Small intestine (tissue), 7 donors: ENCODE results near the gene ULK1. TPM values are rescaled to one million over a fixed set of nuclear protein-coding genes. Genes with fewer than 3 reads are reported as not detected.

ENCODE experiments used
- DNase-seq, 2 donors: peaks; one replicate each; pipeline versions ENCODE4 v3.0.0 to v3.0.0-alpha.2; 2013
- FAIRE-seq: peaks from 2 replicates; lab custom pipeline; 2012; peaks lifted over from hg19 to GRCh38; lab: Jason Lieb, UNC
- H3K27ac ChIP-seq, 3 donors: one replicate each; pipeline ENCODE4 v1.5.1; 2013; ENCODE audit warnings: low read length in 2 of 3, mild to moderate bottlenecking in 2 of 3, control low read depth in 1 of 3, inconsistent platforms in 1 of 3, low read depth in 1 of 3, moderate library complexity in 1 of 3
- H3K27me3 ChIP-seq, 3 donors: one replicate each; pipeline ENCODE4 v1.6.1; 2013; ENCODE audit warnings: low read length in 3 of 3, inconsistent platforms in 1 of 3; ENCODE audit not compliant: control insufficient read depth in 3 of 3, insufficient read depth in 3 of 3
- H3K36me3 ChIP-seq, 3 donors: one replicate each; pipeline ENCODE4 v1.6.1; 2013; ENCODE audit warnings: low read length in 3 of 3, inconsistent platforms in 1 of 3, low read depth in 1 of 3, mild to moderate bottlenecking in 1 of 3, moderate library complexity in 1 of 3; ENCODE audit not compliant: control insufficient read depth in 3 of 3, insufficient read depth in 2 of 3
- H3K4me1 ChIP-seq, 3 donors: one replicate each; pipeline ENCODE4 v1.6.1; 2013; ENCODE audit warnings: low read length in 2 of 3, inconsistent platforms in 1 of 3, low read depth in 1 of 3, mild to moderate bottlenecking in 1 of 3, moderate library complexity in 1 of 3; ENCODE audit not compliant: control insufficient read depth in 3 of 3, insufficient read depth in 2 of 3
- H3K4me3 ChIP-seq, 3 donors: one replicate each; pipeline ENCODE4 v1.5.1; 2013; ENCODE audit warnings: low read length in 3 of 3, control low read depth in 1 of 3, inconsistent platforms in 1 of 3, low read depth in 1 of 3, mild to moderate bottlenecking in 1 of 3, moderate library complexity in 1 of 3
- H3K9me3 ChIP-seq, 2 donors: one replicate each; pipeline ENCODE4 v1.6.1; 2013; ENCODE audit warnings: low read depth in 1 of 2, low read length in 1 of 2; ENCODE audit not compliant: control insufficient read depth in 2 of 2, insufficient read depth in 1 of 2
- WGBS, 3 donors: extraction: QIAGEN DNeasy Blood & Tissue Kit; methylation state at CpG; one replicate each; pipeline ENCODE4 v1.1.7; 2013; 5-methylcytosine and 5-hydroxymethylcytosine counted together
- polyA plus RNA-seq, 4 donors: library from polyadenylated mRNA; stranded (reverse) in 3 of 4; unstranded in 1 of 4; fragments of 200-250 nt in 3 of 4; fragments of 120-200 nt in 1 of 4; gene quantifications; one replicate each; pipeline versions ENCODE4 v1.2.1 to v1.2.3, GENCODE V29; 2013
- donor health status: healthy with polysubstance abuse.
- donor health status: control.
- donor health status: control.
- donor health status: Bipolar disorder and iron deficiency.
- donor health status: healthy.

Gene ULK1
- polyA plus RNA-seq, 4 donors = 11.3 to 30.0 (median 12.5) TPM

DNA sequence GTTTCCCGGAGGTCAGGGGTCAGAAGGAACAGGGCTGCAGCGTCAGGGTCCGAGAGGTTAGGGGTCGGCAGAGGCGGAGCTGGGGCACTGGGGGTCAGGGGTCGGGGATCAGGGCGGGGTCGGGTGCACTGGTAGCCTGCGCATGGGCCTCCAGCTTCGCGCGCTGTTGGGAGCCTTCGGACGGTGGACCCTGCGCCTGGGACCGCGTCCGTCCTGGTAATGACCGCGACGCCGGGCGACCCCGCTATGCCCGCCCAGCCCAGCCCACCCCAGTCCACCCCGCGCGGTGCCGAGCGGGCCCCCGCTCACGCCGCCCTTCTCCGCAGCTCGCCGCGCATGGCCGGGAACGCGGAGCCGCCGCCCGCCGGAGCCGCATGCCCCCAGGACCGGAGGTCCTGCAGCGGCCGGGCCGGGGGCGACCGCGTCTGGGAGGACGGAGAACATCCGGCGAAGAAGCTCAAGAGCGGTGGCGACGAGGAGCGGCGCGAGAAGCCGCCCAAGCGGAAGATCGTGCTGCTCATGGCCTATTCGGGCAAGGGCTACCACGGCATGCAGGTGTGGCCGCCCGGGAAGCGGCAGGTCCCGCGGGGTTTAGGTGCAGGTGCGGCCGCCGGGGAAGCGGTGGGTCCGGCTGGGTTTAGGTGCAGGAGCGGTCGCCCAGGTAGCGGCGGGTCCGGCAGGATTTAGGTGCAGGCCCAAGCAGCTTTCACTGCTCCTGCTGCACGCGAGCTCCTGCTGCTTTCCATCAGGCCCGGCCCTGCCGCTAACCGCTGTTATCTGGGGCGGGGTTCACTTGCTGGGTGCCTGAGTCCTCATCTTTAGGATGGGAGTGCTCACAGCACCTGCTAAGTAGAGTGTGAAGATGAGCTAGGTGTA is 35.4 kb downstream of the ULK1 start:
- H3K4me1 ChIP-seq = peaks cover 0 to 8% (median 2%) of the 10 kb centered on the region in 3 donors
- WGBS, 3 donors = 1 to 2% (median 1%) methylated on average over 50 to 87 of the region's 87 CpGs
- no peaks in the 10 kb centered on the region for H3K27me3 ChIP-seq
- FAIRE-seq (no peak), DNase-seq (peak; percentile 42 to 71)
- H3K9me3 ChIP-seq = peaks cover 0 to 4% of the 10 kb centered on the region in 2 donors
- peaks cover 4 to 39% (median 10%) of the 10 kb centered on the region in 3 donors for H3K36me3 ChIP-seq
- H3K27ac ChIP-seq = peak overlapping the region in 2 of 3 donors; percentile 21 to 62
- peak overlapping the region; percentile 88 to 93 (median 91) for H3K4me3 ChIP-seq

DNA sequence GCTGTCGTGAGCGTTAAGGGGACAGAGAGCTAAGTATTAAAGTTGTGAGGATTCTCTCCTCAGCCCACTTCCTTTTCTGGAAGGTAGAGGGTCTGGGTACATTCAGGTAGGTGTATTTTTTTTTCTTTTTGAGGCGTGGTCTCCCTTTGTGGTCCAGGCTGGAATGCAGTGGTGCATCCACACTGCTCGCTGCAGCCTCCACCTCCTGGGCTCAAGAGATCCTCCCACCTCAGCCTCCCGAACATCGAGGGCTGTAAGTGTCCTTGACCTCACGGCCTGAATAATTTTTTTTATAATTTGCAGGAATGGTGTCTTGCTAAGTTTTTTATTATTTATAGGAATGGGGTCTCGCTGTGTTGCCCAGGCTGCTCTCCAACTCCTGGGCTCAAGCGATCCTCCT is 36.1 kb downstream of the ULK1 start:
- H3K36me3 ChIP-seq = peaks cover 4 to 40% (median 11%) of the 10 kb centered on the region in 3 donors
- DNase-seq (no peak), FAIRE-seq (no peak)
- H3K9me3 ChIP-seq = peaks cover 0 to 4% of the 10 kb centered on the region in 2 donors
- H3K4me3 ChIP-seq = peak overlapping the region; percentile 88 to 93 (median 91)
- H3K4me1 ChIP-seq = peaks cover 0 to 8% (median 2%) of the 10 kb centered on the region in 3 donors
- no peak overlapping the region for H3K27ac ChIP-seq
- 70 to 82% (median 73%) methylated on average over 8 to 9 of the region's 9 CpGs for WGBS, 3 donors
- no peaks in the 10 kb centered on the region for H3K27me3 ChIP-seq

DNA sequence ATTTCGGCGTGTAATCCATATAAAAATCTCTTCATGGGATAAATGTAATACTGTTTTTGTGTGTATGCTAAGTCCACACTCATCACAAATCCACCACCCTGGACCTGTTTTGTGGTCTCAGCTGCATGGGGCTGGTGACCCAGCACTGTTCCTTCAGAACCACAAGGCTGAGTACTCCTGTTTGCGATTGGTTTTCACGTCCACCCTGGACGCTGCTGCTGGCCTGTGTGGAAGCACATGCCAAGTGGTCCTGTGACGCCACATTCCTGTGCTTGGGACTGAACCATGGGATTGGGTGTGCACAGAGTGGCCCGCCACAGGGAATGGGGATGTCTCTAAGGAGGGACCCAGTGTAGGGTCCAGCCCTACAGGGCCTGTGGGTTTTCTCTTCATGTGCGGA is 39.0 kb downstream of the ULK1 start:
- Histone ChIP-seq H3K36me3 (peaks cover 4 to 56% (median 11%) of the 10 kb centered on the region in 3 donors), H3K4me1 (peaks cover 0 to 8% (median 2%) of the 10 kb centered on the region in 3 donors), H3K9me3 (no peaks in the 10 kb centered on the region), H3K27ac (no peak overlapping the region), H3K4me3 (no peak overlapping the region), H3K27me3 (no peaks in the 10 kb centered on the region)
- DNase-seq (no peak), FAIRE-seq (no peak)
- 97 to 98% (median 97%) methylated on average over 8 of the region's 8 CpGs for WGBS, 3 donors

DNA sequence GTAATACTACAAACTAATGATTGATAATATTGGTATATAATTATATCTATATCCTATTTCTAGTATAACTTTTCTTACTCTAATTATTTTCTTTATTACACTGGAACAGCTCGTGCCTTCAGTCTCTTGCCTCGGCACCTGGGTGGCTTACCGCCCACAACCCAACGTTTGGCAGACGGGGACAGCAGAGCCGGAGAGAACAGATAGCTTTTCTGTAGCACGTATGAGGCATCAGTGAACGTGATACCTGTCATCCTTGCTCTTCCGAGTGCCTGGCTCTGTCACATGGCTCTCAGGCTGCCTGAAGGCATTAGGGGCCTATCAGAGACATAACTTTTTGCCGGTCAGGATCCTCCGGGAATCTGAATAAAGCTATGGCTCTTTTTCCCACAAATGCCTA is 40.1 kb downstream of the ULK1 start:
- H3K27me3 ChIP-seq = no peaks in the 10 kb centered on the region
- peaks cover 0 to 8% (median 2%) of the 10 kb centered on the region in 3 donors for H3K4me1 ChIP-seq
- H3K4me3 ChIP-seq = no peak overlapping the region
- H3K36me3 ChIP-seq = peaks cover 4 to 63% (median 11%) of the 10 kb centered on the region in 3 donors
- H3K9me3 ChIP-seq = no peaks in the 10 kb centered on the region
- DNase-seq = no peak
- 90 to 95% (median 93%) methylated on average over 11 of the region's 11 CpGs for WGBS, 3 donors
- H3K27ac ChIP-seq = no peak overlapping the region
- no peak for FAIRE-seq

DNA sequence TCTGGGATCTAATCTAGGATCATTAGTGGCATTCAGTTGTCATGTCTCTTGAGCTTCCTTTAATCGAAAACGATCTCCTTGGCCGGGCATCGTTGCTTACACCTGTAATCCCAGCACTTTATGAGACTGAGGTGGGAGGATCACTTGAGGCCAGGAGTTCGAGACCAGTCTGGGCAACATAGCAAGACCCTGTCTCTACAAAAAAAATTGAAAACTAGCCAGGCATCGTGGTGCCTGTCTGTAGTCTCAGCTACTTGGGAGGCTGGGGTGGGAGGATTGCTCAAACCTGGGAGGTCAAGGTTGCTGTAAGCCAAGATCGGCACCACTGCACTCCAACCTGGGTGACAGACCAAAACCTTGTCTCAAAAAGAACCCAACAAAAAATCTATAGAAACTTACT is 43.7 kb downstream of the ULK1 start:
- Histone ChIP-seq H3K9me3 (no peaks in the 10 kb centered on the region), H3K27me3 (no peaks in the 10 kb centered on the region), H3K36me3 (peaks cover 6 to 65% (median 13%) of the 10 kb centered on the region in 3 donors), H3K27ac (no peak overlapping the region), H3K4me3 (no peak overlapping the region), H3K4me1 (no peaks in the 10 kb centered on the region)
- FAIRE-seq (no peak), DNase-seq (no peak)
- WGBS, 3 donors = 80 to 93% (median 93%) methylated on average over 7 of the region's 7 CpGs

DNA sequence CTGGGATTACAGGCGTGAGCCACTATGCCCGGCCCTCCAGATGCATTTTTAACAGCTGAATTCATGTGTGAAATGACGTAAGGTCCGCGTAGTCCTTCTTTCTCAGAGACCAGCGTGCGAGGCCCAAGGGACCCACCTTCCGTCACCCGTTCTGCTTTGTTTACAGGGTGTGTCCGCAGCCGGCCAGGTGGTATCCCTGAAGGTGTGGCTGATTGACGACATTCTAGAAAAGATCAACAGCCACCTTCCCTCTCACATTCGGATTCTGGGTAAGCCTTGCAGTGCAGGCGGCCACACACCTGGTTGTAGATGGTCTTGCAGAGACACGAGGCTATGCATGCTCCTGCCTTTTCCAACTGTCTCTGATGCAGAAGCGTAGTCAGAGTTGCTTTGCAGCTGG is 44.6 kb downstream of the ULK1 start:
- Histone ChIP-seq H3K4me3 (no peak overlapping the region), H3K27me3 (no peaks in the 10 kb centered on the region), H3K36me3 (peaks cover 6 to 65% (median 11%) of the 10 kb centered on the region in 3 donors), H3K4me1 (no peaks in the 10 kb centered on the region), H3K9me3 (no peaks in the 10 kb centered on the region), H3K27ac (peak overlapping the region in 1 of 3 donors; percentile 36)
- DNase-seq = peak; percentile 58 to 62
- no peak for FAIRE-seq
- 73 to 83% (median 79%) methylated on average over 16 of the region's 16 CpGs for WGBS, 3 donors

DNA sequence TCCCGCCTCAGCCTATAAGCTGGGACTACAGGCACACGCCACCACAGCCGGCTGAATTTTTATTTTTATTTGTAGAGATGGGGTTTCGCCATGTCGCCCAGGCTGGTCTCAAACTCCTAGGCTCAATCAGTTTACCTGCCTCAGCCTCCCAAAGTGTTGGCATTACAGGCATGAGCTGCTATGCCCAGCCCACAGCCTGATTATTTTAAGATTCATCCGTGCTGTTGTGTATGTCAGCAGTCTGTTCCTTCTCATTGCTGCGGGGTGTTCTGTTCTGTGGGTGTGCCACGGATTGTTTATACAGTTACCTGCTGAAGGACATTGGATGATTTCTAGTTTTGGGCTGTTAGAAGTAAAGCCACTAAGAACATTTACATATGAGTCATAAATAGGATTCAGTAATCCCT is 45.7 kb downstream of the ULK1 start:
- DNase-seq (no peak), FAIRE-seq (no peak)
- Histone ChIP-seq H3K27ac (peak overlapping the region in 1 of 3 donors; percentile 36), H3K36me3 (peaks cover 3 to 68% (median 7%) of the 10 kb centered on the region in 3 donors), H3K27me3 (no peaks in the 10 kb centered on the region), H3K9me3 (peaks cover 0 to 2% of the 10 kb centered on the region in 2 donors), H3K4me3 (no peak overlapping the region), H3K4me1 (no peaks in the 10 kb centered on the region)
- 87 to 90% (median 89%) methylated on average over 8 of the region's 8 CpGs for WGBS, 3 donors

DNA sequence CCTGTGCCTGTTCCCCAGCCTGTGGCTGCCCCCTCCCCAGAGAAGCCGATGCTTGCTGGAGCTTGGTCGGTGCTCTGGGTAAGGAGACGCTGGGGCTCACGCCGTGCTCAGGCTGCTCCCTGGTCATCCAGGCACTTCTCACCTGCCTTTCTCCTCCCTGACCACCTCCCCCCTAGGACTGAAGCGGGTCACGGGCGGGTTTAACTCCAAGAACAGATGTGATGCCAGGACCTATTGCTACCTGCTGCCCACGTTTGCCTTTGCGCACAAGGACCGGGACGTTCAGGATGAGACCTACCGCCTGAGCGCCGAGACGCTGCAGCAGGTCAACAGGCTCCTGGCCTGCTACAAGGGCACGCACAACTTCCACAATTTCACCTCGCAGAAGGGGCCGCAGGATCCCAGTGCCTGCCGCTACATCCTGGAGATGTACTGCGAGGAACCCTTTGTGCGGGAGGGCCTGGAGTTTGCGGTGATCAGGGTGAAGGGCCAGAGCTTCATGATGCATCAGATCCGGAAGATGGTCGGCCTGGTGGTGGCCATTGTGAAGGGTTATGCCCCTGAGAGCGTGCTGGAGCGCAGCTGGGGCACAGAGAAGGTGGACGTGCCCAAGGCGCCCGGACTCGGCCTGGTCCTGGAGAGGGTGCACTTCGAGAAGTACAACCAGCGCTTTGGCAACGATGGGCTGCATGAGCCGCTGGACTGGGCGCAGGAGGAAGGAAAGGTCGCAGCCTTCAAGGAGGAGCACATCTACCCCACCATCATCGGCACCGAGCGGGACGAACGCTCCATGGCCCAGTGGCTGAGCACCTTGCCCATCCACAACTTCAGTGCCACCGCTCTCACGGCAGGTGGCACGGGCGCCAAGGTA is 46.9 kb downstream of the ULK1 start:
- Histone ChIP-seq H3K4me1 (no peaks in the 10 kb centered on the region), H3K9me3 (peaks cover 0 to 2% of the 10 kb centered on the region in 2 donors), H3K27me3 (no peaks in the 10 kb centered on the region), H3K27ac (no peak overlapping the region), H3K36me3 (peaks cover 3 to 62% (median 7%) of the 10 kb centered on the region in 3 donors), H3K4me3 (no peak overlapping the region)
- no peak for DNase-seq
- FAIRE-seq = no peak
- 95 to 98% (median 96%) methylated on average over 44 to 46 of the region's 46 CpGs for WGBS, 3 donors
